SK-N-MC (cell line): ENCODE measurements around the gene PAEP.

Source experiments
- EZH2 ChIP-seq: fragments of 200-600 bp; sonication (generic); IDR thresholded peaks from one replicate; pipeline ENCODE4 v1.6.1; 2017; ENCODE audit warnings: antibody characterized with exemption
- POLR2AphosphoS5 ChIP-seq: IDR thresholded peaks from 2 replicates; pipeline ENCODE4 v1.6.1; 2012; ENCODE audit warnings: mild to moderate bottlenecking, low read depth, low read length, borderline replicate concordance

DNA sequence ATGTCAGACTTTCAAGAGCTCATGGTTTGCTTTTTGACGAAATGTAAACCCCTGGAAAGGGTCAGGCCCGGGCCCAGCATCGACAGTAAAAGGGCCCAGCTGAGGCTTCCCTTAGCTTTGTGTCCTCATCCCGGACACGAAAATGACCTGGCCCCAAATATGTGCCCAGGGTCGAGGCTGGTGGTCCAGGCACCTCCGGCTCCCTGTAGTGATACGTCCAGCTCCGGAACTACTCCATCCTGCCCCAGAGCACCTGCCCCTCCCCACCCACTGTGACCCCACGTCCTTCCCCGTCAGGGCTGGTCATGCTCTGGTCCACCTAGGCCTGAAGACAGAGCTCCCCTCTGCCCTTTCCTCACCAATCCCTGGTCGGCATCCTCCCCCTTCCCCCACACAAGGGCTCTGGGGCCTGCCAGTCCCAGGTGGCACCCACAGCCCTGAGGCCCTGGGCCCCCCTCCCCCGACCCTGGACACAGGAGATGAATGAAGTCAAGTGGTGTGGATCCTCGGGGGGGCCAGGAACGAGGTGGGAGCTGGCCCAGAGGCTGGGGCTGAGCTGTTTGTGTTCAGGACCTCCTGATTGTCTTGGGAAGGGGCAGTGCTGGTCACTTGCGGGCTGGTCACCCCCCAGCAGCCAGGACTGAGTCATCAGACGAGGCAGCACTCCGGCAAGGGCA, 9.4 kb upstream of the PAEP start:
- TF ChIP-seq EZH2 (no peak), POLR2AphosphoS5 (no peak)
